IMR-90 (cell line): Measurements from ENCODE around the gene LRFN2. TPM values are rescaled to one million over a fixed set of nuclear protein-coding genes. Genes with fewer than 3 reads are reported as not detected.

Experiments
- ATAC-seq: fragments of 200-7000 bp; cut with Tn5 transposase; 2 replicates; pipeline ENCODE4 v1.9.1; 2020; ENCODE audit warnings: low read depth, mild to moderate bottlenecking, moderate library complexity
- BruUV-seq: library from RNA; stranded (reverse); fragments of 400-500 nt; replicated peaks from 2 replicates; lab custom pipeline; 2021; lab: Mats Ljungman, UMichigan
- CTCF ChIA-PET: fragments of 300-600 bp; formaldehyde crosslinking; extraction: SDS; loops from one replicate; lab custom pipeline; 2021; ENCODE audit warnings: antibody characterized with exemption; lab: Yijun Ruan, JAX
- POLR2A ChIA-PET: fragments of 300-600 bp; sonication (Branson Sonifier 250); formaldehyde crosslinking; loops from one replicate; lab custom pipeline; 2022; ENCODE audit warnings: antibody characterized with exemption; ENCODE audit not compliant: unreplicated experiment; lab: Charles Lee
- DNase-seq: peaks from one replicate; pipeline ENCODE4 v3.0.0; 2013
- H2AFZ ChIP-seq: replicated peaks from 2 replicates; pipeline ENCODE3; 2013; ENCODE audit warnings: low read length, mild to moderate bottlenecking; ENCODE audit not compliant: poor library complexity
- H2AK5ac ChIP-seq: 2 replicates; pipeline ENCODE4 v1.6.1; 2013; ENCODE audit warnings: low read depth, low read length, inconsistent platforms
- H2AK9ac ChIP-seq: replicated peaks from 2 replicates; pipeline ENCODE3; 2013; ENCODE audit warnings: mild to moderate bottlenecking, low read depth, low read length, moderate library complexity; ENCODE audit not compliant: poor library complexity
- H2BK120ac ChIP-seq: 2 replicates; pipeline ENCODE4 v1.6.1; 2013; ENCODE audit warnings: low read depth, low read length, inconsistent platforms
- H2BK15ac ChIP-seq: 3 replicates; pipeline ENCODE4 v1.6.1; 2013; ENCODE audit warnings: low read depth, low read length, inconsistent platforms
- H2BK20ac ChIP-seq: 2 replicates; pipeline ENCODE4 v1.6.1; 2013; ENCODE audit warnings: low read depth, mild to moderate bottlenecking, inconsistent platforms, low read length, moderate library complexity
- H2BK5ac ChIP-seq: 2 replicates; pipeline ENCODE4 v1.6.1; 2013; ENCODE audit warnings: mild to moderate bottlenecking, low read depth, low read length, inconsistent platforms; ENCODE audit not compliant: poor library complexity, severe bottlenecking
- H3K14ac ChIP-seq: replicated peaks from 2 replicates; pipeline ENCODE4 v1.6.1; 2013; ENCODE audit warnings: low read depth, low read length, inconsistent platforms
- H3K18ac ChIP-seq: 2 replicates; pipeline ENCODE4 v1.6.1; 2013; ENCODE audit warnings: low read depth, low read length, control low read depth
- H3K23ac ChIP-seq: 2 replicates; pipeline ENCODE4 v1.6.1; 2013; ENCODE audit warnings: low read depth, low read length, inconsistent platforms
- H3K27ac ChIP-seq: 2 replicates; pipeline ENCODE4 v1.5.1; 2013; ENCODE audit warnings: mild to moderate bottlenecking, control low read depth, low read length; ENCODE audit not compliant: insufficient read depth
- H3K27me3 ChIP-seq: 2 replicates; pipeline ENCODE4 v1.6.1; 2013; ENCODE audit warnings: low read length; ENCODE audit not compliant: control insufficient read depth, insufficient read depth
- H3K36me3 ChIP-seq: 2 replicates; pipeline ENCODE4 v1.6.1; 2013; ENCODE audit warnings: low read length, mixed read lengths; ENCODE audit not compliant: control insufficient read depth, insufficient read depth
- H3K4ac ChIP-seq: 2 replicates; pipeline ENCODE4 v1.6.1; 2013; ENCODE audit warnings: low read depth, low read length, inconsistent platforms
- H3K4me1 ChIP-seq: 2 replicates; pipeline ENCODE4 v1.6.1; 2013; ENCODE audit warnings: low read length, mixed read lengths; ENCODE audit not compliant: control insufficient read depth, insufficient read depth
- H3K4me2 ChIP-seq: 2 replicates; pipeline ENCODE4 v1.6.1; 2013; ENCODE audit warnings: low read depth, mild to moderate bottlenecking, control low read depth, low read length, moderate library complexity
- H3K4me3 ChIP-seq: 2 replicates; pipeline ENCODE4 v1.5.1; 2013; ENCODE audit warnings: low read depth, mild to moderate bottlenecking, control low read depth, low read length, moderate library complexity; ENCODE audit not compliant: insufficient read depth
- H3K56ac ChIP-seq: 2 replicates; pipeline ENCODE4 v1.6.1; 2013; ENCODE audit warnings: low read length, inconsistent platforms; ENCODE audit not compliant: insufficient read depth; ENCODE audit errors: extremely low read depth
- H3K79me1 ChIP-seq, 2 experiments: 2 replicates each; pipeline ENCODE4 v1.6.1; 2013; ENCODE audit warnings: low read length in 2 of 2, inconsistent platforms in 1 of 2, low read depth in 1 of 2
- H3K9ac ChIP-seq: 2 replicates; pipeline ENCODE4 v1.6.1; 2013; ENCODE audit warnings: low read depth, low read length, control low read depth
- H3K9me1 ChIP-seq: 2 replicates; pipeline ENCODE4 v1.6.1; 2013; ENCODE audit warnings: low read length, inconsistent platforms; ENCODE audit not compliant: insufficient read depth
- H3K9me3 ChIP-seq: 2 replicates; pipeline ENCODE4 v1.6.1; 2013; ENCODE audit warnings: low read length; ENCODE audit not compliant: control insufficient read depth, insufficient read depth
- H4K20me1 ChIP-seq: 2 replicates; pipeline ENCODE4 v1.6.1; 2013; ENCODE audit warnings: low read length, inconsistent platforms; ENCODE audit not compliant: insufficient read depth
- H4K5ac ChIP-seq: 2 replicates; pipeline ENCODE4 v1.6.1; 2013; ENCODE audit warnings: mild to moderate bottlenecking, low read depth, low read length, control low read depth
- H4K8ac ChIP-seq, 2 experiments: 2 replicates each; pipeline ENCODE4 v1.6.1; 2013; ENCODE audit warnings: low read depth in 2 of 2, low read length in 2 of 2, control low read depth in 1 of 2, inconsistent platforms in 1 of 2
- H4K91ac ChIP-seq: 2 replicates; pipeline ENCODE4 v1.6.1; 2013; ENCODE audit warnings: low read depth, low read length, inconsistent platforms; ENCODE audit not compliant: insufficient read depth
- CTCF ChIP-seq: conservative IDR thresholded peaks from 2 replicates; pipeline ENCODE4 v1.5.1; 2012; ENCODE audit warnings: mild to moderate bottlenecking, low read depth, low read length, improper control_type of control experiment
- MAFK ChIP-seq: IDR thresholded peaks from 2 replicates; pipeline ENCODE4 v1.6.1; 2012; ENCODE audit warnings: low read depth, low read length, improper control_type of control experiment
- MAZ ChIP-seq: IDR thresholded peaks from 2 replicates; pipeline ENCODE4 v1.6.1; 2012; ENCODE audit warnings: low read depth, mild to moderate bottlenecking, low read length, improper control_type of control experiment, moderate library complexity, borderline replicate concordance
- NFE2L2 ChIP-seq: fragments of 150-350 bp; IDR thresholded peaks from 2 replicates; pipeline ENCODE4 v1.6.1; 2016; ENCODE audit warnings: low read depth, mild to moderate bottlenecking, low read length
- RCOR1 ChIP-seq: IDR thresholded peaks from 2 replicates; pipeline ENCODE4 v1.6.1; 2012; ENCODE audit warnings: mild to moderate bottlenecking, low read length, improper control_type of control experiment; ENCODE audit not compliant: insufficient replicate concordance
- USF2 ChIP-seq: fragments of 150-350 bp; IDR thresholded peaks from 2 replicates; pipeline ENCODE4 v1.6.1; 2017; ENCODE audit warnings: mild to moderate bottlenecking, antibody characterized with exemption, low read length, low read depth
- WGBS, 2 experiments: methylation state at CpG; one replicate each; pipeline versions ENCODE4 v1.1.5 to v1.1.7; 2013; ENCODE audit warnings: missing lambda C conversion rate in 2 of 2; ENCODE audit not compliant: insufficient read length in 1 of 2; ENCODE audit errors: extremely low coverage in 2 of 2; 5-methylcytosine and 5-hydroxymethylcytosine counted together
- dilution Hi-C: fragments of 300-500 bp; cut with HindIII; formaldehyde crosslinking; loops from one replicate; pipeline ENCODE4 v1.14.3; 2018; ENCODE audit warnings: low sequenced_read_pairs; ENCODE audit not compliant: unreplicated experiment
- in situ Hi-C: fragments of 300-500 bp; cut with MboI; formaldehyde crosslinking; loops from 3 replicates; pipeline ENCODE4 v1.14.3; 2019; ENCODE audit warnings: low sequenced_read_pairs, inconsistent platforms, mixed read lengths
- intact Hi-C: fragments of 100-400 bp; cut with micrococcal nuclease; formaldehyde crosslinking; loops from 2 replicates; pipeline ENCODE4 v1.10.0; 2022
- polyA plus RNA-seq, 3 experiments: library from polyadenylated mRNA; depleted of rRNA; stranded (reverse); fragments of >200 nt; gene quantifications; 2 replicates each; pipeline ENCODE4 v1.2.3, GENCODE V29; 2012; ENCODE audit warnings: low replicate concordance in 1 of 3
- total RNA-seq: library from RNA; depleted of rRNA; stranded (reverse); fragments of >200 nt; gene quantifications from 2 replicates; pipeline ENCODE4 v1.2.3, GENCODE V29; 2012

The LRFN2 gene
- total and polyA plus RNA-seq, 2 of the 4 experiments (the other 2 are of a cell fraction) = not detected

GRCh38 chr6:40444312-40444711, 142.9 kb downstream of the LRFN2 start:
- Histone ChIP-seq H3K56ac (no peak overlapping the region), H3K23ac (no peak overlapping the region), H4K5ac (no peak overlapping the region), H3K79me1 (no peaks in the 10 kb centered on the region), H3K14ac (no peak overlapping the region), H3K4me3 (no peak overlapping the region), H3K4me1 (no peaks in the 10 kb centered on the region), H3K27me3 (no peaks in the 10 kb centered on the region), H2BK15ac (no peak overlapping the region), H3K9me3 (no peaks in the 10 kb centered on the region), H2BK5ac (no peak overlapping the region), H3K4me2 (no peak overlapping the region), H3K9ac (no peak overlapping the region), H2AFZ (no peak overlapping the region), H2AK9ac (no peak overlapping the region), H3K27ac (no peak overlapping the region), H3K9me1 (no peaks in the 10 kb centered on the region), H4K20me1 (no peaks in the 10 kb centered on the region), H4K91ac (no peak overlapping the region), H2BK20ac (no peak overlapping the region), H2BK120ac (no peak overlapping the region), H3K18ac (no peak overlapping the region), H3K4ac (no peak overlapping the region), H4K8ac (no peak overlapping the region), H3K36me3 (no peaks in the 10 kb centered on the region), H2AK5ac (no peak overlapping the region)
- in situ Hi-C loops (no loop called here), intact Hi-C loops (no loop called here), dilution Hi-C loops (no loop called here)
- ATAC-seq (no peak), DNase-seq (no peak)
- no TSS peak for BruUV-seq
- POLR2A ChIA-PET = no interaction called here
- WGBS, 2 experiments = no CpG with 5 or more reads among the region's 3 CpGs
- TF ChIP-seq NFE2L2 (no peak), RCOR1 (no peak), MAFK (no peak), CTCF (no peak), MAZ (no peak), USF2 (no peak)
- CTCF ChIA-PET = interaction anchor here (0.6 kb wide), 1 partner anchor 146 kb away, joined by 3 read pairs; no protein-coding TSS in a partner anchor
